ENCODE results near the gene EDIL3.
"Not testable (repeated sequence)": the region's sequence is repeated elsewhere in the genome, so short reads cannot be mapped to it uniquely, and the experiment has no call there.

EDIL3 gene

DNA sequence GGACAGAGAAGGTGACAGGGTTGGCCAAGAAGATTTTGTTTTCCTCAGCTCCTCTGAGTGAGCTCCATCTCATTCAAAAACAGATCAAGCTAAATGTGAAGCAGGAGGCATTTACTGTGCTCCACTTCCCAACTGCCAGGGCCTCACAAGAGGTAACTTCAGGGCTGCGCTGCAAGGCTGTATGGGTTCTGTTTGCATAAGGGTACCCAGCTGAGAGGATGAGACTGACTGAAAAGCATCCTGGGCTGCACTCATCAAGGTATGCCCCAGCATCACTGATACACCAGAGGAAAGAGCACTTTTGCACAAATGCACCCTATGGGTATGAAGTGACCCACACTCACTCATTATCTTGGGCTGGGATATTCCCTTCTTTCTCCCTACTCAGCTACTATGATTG, 347.8 kb downstream of the EDIL3 start:
- no peak for DNase-seq

DNA sequence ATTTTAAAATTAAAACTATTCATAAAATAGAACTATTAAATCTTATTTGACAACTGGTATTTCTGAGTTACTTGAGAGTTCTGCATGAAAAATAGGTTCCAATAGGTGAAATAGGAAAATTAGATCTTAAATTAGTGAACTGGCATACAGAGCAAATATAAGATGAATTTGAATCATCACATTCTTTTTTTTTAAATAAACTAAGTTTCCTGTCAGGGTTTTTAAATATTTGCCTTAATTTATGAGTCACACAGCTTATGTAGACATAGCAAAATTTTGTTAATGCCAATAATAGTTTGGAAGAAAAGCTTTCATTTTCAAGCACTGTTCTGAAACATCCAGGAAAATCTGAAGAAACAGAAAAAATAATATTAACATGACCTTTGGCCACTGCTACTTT, 352.4 kb downstream of the EDIL3 start:
- no peak for DNase-seq

DNA sequence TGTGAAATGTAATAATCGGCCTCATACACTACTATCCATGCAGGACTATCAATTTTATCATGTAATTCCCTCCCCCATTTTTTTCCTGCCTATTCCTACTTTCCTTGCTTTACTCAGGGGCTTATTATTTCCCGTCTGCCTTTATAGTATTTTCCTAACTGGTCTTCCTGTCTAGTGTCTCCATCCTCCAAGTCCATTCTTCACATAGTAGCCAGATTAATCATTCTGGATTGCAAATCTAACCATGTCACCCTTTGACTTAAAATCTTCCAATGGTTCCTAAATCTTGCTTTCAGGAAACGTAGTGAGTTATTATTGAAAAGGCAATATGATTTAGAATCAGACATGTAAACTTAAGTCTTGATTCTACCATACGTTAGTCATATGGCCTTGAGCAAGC, 356.6 kb downstream of the EDIL3 start:
- no peak for DNase-seq

DNA sequence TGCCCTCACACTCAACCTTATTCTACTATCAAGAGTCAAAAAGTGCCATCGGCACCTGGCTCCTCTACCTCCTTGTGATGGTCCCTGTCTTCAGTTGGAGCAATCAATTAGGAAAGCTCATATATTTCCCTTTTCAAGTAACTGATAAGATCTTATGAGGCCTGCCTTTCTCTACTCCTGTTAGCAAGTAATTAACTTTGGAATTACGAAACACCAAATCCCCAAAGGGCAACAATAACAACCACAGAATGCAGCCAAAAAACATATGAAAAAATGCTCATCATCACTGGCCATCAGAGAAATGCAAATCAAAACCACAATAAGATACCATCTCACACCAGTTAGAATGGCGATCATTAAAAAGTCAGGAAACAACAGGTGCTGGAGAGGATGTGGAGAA, 366.2 kb downstream of the EDIL3 start:
- DNase-seq, result not testable (repeated sequence)

DNA sequence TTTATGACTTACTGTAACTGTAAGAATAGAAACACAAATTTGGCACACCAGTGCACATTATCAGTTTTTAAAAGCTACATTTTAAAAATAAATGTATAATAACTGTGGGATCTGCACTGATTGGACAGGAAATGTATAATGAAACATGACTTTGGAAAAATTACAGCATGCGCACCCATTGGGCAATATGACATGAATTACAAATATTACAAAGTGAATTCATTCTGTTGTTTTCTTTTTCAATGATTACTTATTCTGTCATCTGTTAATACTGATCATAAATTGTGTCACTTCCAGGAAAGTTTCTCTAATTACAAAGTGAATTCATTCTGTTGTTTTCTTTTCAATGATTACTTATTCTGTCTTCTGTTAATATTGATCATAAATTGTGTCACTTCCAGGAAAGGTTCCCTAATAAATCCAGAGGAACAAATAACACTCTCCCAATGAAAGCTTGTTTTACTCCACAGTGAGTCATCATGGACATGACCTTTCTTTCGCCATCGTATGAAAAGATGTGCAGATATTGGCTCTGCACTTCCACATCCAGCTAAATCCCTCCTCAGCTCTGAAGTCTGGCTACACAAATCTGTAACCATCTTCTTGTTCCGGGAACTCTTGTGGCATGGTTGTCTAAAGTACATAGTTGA, 367.0 kb downstream of the EDIL3 start:
- no peak for DNase-seq

DNA sequence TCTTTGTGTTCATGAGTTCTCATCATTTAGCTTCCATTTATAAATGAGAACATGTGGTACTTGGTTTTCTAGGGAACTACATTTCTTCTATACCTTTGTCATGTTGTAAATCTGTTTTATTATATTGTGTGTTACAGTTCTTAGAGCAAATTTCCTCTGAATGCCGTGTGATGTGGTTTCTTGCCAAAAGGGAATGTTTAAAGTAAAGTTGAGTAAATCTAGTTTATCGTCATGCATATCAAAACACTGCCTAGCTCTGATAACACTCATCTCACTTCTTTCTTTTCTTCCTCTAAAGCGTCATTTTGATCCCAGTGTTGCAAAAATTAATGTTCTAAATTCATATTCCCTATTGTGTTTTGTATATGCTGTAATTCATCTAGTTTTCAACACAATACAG, 368.6 kb downstream of the EDIL3 start:
- no peak for DNase-seq

DNA sequence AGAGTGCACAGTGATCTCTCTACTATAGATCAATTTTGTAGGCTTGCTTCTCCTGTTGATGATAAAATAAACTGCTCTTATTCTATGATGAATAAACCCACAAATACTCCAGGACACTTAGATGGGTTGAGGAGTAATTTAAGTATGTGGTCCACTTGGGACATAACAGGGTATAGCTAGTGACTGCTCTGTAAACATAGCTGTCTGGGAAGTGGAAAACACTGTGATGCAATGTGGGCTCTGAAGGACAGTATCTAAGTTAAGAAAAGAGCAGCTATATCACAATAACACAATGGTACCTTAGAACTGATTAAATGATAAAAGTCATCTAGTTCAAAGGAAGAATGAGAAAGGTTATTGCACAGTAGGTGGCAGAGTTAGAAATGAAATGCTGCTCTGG, 369.7 kb downstream of the EDIL3 start:
- DNase-seq, result no peak

DNA sequence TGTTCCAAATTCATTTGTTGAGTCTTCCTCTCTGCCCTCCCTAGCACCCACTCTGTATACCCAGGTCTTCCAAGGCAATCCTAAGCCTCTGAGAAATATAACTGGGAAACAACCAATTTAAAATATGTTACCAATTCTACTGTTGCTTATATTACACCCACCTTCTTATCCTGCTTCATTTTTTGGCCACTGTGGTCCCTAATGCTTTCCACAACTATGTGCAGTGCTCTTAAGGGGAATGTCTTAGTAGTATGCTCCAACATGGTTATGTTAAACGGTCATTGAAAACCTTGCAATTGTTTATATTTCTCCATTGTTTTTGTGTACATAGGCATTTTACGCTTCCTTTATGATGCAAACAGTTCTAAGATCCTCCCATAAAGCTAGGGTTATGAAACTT, 390.9 kb downstream of the EDIL3 start:
- DNase-seq, result no peak

DNA sequence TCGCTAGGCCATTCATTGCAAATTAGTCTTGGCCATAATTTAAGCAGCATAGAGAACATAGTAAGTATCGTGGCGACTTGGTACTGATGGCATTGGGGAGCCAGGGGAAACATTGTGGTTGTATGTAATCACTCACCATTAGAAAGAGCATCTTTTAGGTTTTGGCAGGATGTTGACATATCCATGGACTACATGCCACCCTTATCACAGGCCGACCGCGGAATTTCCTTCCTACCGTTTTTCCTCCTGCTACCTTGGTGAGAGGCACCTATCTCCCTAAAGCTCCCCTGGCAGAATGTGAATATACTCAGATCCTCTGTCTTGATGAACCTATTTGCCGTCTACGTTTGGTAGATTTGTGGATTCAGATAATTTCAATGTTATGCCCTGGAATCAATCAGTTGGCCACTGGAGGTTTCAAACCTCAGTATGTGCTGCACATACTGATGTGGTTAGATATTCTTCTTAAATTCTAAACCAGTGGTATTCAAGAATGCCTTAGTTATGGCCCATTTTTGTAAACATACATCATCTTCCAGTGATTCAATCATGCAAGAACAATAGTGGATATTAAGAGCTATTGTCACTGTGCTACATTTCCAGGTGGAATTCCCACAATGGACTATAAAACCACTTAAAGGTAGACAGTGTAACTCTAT, 393.0 kb downstream of the EDIL3 start:
- no peak for DNase-seq

DNA sequence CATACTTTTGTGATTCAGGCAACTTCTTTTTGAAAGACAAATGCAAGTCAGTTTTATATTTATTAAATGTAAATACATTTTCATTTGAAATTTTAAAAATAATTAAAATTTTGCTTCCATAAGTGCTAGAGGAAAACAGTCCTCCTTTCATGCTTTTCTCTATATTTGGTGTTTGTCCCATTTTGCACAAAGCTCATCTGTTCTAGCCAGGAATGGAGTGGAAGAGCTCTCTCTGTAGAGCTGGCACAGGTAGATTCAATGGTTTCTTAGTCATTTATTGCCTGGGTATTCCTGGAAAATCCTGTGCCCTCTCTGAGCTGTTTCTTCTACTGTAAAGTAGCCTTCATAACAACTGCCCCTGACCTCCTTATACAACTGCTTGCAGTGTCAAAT, 396.4 kb downstream of the EDIL3 start:
- DNase-seq, result no peak

DNA sequence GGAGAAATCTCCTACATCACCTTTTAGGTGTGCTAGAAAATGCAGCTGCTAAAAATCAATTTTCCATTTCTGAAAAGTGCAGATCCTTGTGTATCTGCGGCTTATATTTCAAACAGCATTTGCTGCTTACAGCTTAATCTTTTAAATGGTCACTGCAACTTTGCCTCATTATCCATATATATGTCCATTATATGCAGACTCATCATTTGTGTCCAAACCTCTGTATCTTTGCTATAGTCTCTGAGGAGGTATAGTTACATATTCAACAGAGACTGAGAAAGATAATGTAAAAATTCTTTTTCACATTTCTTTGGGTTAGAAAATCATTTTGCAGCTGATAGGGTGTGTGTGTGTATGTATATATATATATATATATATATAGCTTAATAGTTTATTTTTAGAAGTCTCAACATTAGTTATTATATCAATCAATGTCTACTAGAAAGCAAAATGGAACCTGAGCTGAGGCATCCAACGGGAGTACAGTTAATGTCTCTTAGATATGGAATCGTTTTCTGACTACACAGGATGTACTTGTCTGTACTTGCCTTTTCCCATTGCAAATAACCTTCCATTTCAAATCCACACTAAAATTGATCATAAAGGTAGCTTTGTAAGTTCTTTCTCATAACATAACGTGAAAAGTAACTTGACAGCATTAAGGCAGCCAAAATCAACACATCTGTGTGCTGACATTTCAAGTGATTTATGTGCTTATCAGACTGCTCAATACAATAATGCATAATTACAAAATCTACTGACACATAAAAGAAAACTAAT, 397.0 kb downstream of the EDIL3 start:
- DNase-seq, result no peak

DNA sequence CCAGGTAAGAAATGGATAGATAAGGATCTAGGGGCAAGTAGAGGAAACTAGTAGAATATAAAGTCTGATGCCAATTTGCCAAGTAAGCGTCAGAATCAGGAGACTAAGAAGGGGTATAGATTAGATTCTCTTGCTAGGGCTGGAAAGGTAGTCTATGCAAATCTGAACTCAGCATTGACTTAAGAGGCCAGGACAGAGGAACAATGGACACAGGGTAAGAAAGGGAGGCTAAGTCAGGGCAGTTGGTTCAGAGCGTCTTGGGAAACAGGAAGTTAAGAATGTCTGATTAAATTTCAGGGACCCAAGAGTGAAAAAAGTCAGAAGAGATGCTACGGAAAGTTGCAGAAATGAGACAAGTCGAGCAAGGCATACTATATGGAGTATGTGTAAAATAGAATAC, 400.8 kb downstream of the EDIL3 start:
- DNase-seq, result no peak

DNA sequence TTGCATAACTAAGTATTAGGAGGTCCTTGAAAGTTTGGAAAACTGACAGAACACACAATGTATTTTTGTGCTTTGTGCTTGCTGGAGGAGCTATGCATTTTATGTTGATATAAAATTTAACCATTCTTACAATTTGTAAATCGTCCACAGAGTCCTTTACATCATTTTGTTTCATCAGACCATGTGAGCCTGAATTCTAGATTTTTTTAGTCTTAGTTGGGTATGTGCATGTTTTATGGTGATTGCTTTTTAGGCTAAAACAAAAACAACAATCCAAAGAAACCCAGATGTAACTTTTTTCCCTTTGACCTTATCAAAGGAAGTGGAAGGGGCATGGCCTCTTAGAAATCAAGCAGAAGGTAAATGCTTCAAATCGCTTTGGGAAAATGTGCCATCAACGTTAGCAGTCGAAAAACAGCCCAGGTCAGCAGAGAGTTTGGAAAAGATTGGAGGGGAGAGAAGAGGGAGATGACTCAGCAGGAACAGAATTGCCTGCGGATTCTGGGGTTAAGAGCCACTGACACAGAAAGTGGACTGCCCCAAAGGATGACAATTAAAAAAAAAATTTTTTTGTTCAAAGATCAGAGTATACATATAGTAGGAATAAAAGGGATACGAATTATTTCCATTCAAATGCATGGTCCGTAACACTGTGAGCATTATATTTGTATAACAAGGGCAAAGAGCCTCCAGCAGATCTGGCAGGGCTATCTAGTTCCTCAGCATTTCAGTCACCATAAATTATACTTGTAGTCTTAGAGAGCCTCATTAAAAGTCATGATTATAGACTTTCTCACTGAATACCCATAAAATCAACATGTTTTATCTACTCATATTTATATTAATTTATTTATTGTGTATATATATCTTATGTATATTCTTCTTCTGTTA, 410.5 kb downstream of the EDIL3 start:
- peak; percentile 70 for DNase-seq

DNA sequence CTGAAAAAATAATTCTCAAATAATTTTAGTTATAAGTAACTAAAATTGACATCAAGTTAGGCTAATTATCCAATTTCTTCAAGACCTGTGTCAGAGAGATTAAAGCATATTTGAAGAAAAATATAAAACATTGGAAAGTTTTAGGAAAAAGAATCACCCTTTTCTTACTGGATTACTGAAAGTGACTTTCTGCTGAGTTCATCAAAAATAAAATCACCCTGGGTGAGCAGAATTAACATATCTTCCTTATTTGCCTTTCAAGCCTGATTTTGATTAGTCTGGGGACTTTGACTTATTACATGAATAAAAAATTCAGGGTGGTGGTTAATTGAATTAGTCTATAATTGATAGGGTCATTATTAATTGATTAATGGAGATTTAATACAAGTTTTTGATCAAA, 411.8 kb downstream of the EDIL3 start:
- no peak for DNase-seq

DNA sequence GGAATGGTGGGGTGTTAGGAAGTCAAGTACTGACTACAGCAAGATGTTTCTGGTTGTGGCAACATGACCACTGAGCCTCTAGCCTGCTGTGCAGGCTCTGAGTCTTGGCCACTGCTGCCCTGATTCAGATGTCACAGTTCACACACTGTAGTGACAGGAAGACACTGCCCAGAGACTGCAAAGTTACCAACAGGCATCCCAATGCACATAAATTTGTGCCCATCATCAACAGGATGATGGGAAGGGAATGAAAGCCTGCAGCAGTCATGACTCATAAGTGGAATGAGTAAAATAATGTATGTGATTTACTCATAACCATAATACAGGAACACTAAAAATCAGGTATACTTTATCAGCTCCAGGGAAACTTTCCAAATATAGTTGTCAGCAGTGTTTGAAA, 412.4 kb downstream of the EDIL3 start:
- DNase-seq, result peak; percentile 82

DNA sequence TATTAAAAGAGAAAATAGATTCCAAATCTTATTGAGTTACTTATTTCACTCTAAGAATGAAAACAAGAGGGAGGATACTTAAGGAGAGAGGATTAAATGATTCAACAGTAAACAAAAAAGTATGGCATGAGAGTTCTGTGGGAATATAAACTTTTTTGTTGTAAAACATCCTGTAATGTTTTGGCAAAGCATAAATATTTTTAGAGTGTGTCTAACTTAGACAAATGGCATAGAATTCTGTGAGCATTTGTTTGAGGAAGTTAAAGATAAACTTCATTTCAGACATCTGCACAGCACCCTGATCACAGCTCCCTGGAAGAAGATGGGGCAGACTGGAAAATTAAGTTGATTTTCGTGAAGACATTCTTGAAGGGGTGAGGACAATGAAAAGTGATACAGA, 417.3 kb downstream of the EDIL3 start:
- DNase-seq, result no peak

DNA sequence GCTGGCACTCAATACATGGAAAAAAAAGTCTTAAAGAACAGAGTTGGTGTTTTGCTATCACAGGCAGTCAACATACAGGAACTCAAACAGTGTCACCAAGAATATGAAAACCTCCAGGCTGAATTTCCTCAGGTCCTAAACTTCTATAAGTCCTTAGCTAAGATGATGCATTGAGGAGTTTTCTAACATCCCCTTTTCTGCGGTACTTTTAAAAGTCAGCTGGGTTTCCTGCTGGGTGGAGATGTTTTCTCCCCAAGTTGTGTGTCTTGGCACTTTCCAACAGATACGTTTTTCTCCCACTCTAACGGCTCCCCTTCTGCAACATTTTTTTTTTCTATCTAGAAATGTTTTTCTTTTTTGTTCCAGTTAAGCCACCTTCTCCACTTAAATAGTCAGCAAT, 419.2 kb downstream of the EDIL3 start:
- no peak for DNase-seq

DNA sequence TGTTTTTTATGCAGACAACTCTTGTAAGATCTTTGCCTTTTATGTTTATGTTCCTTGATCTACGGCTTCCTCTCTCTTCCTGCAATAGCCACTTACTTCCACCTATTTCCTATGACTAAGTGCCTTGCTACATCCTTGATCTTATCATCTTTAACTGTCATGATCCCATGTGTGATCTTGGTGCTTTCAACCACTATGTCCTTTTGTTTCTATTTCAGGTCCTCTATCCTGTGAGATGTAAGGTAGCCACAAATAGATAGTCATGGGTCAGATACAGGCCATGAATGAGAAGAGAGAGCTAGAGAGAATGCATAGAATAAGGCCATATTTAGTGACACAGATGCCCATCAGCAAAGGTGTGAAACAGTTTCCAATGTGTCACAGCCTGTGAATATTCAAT, 420.4 kb downstream of the EDIL3 start:
- DNase-seq, result no peak

DNA sequence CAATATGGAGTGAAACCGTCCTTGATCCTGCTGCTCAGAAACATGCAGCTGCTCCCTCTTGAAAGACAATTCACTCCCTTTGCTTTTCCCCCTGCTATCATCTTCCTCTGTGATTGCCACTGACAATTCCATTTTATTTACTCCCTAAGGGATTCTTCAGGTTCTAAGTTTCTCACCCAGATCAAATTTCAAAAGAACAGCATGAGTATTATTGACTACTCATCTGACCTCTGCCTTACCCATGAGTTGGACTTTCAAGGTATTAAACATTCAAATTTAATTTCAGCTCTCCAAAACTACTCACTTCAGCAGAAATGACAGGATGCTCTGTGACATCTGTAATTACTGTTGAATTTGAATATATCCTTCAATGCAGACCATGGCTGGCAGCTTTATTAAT, 427.5 kb downstream of the EDIL3 start:
- no peak for DNase-seq

DNA sequence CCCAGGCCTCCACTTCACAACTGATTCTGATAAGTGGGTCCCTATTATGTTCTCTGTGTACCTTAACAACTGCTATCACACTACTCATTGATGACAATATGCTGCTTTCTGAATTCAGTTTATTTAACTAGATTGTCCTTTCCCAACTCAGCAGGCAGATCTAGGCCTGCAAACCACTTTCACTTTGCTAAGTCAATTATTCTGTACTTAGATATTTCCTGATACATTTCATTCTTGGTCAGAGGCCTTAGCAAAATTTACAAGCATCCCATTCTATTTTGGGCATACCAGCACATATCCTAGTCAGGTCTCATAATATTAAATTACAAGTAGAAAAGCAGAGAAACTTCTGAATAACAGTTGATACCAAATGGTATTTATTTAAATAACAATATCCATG, 428.3 kb downstream of the EDIL3 start:
- no peak for DNase-seq

DNA sequence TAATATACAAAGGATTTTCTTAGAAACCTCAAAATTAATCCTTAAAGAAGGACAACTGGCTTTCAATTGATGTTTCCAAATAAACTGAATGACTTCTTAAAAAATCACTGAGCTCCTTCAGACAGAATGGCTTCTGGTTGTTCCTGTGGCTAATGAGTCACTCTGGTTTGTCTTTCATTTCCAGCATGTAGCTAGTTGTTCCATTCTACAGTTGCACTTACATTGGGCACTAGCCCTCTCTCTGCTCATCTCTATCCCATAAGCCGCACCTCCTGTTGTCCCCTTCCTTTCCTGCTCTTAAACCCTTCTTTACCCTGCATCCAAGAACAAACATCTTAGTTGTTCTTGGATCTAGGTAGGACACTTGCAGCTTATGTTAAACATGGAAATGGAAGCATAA, 428.8 kb downstream of the EDIL3 start:
- DNase-seq, result no peak

DNA sequence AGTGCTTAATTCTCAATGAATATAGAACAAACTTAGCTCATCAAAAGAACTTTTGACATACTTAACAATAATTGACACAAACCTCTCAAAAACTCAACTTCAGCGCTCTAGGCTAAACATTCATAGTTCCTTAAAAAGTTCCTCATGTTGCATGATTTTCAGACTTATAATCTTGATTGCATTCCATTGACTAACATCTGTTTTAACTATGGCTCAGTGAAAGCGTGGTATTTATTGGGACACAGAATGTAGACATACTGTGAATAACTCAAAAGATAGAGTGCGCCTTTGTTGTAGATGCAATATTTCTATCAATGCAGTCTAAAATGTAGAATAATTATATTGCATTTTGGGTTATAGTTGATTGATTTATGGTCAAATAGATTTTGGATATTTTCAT, 436.9 kb downstream of the EDIL3 start:
- DNase-seq, result no peak

DNA sequence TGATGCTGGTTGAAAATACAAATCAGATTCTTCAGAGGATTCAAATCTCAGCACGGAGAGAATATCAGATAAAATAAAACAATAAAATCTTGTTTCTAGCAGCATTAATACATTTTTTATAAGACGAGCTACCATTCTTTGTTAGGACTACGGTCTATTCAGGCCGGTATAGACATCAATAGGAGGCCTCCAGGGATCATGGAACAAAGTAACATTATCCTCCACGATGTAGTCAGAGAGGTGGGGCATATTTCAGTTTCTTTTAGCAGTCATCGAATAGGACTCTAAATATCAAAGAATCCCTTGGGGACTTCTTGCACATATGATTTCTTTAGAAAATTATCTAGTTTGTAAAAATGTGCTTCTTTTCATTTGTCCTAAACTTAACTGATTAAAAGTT, 438.2 kb downstream of the EDIL3 start:
- no peak for DNase-seq

All from islet precursor cell (in vitro differentiated cells).